GM21367 (cell line): ENCODE results near the gene DEGS2.

Source experiments
- ATAC-seq: cut with Tn5 transposase; IDR thresholded peaks from one replicate; pipeline ENCODE4 v1.9.1; 2021; ENCODE audit not compliant: unreplicated experiment

DEGS2 gene

DNA sequence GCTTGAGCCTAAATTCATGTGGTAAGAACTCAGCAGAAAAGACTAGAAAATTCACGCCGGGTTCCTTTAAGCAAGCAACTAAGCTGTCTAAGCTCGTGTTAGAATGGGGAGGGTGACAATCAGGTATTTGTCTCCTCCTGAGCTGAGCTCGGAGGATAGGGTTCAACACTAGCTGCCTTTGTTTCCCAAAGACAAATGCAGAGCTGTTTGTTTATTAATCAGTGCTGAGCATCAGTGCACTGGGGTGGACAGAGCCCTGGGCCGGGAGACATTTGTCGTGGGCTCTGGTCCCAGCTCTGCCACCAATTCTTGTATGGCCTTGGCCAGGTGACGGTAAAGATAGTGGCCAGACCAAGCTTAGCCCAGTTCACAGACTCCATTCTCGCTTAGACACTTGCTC is 43.7 kb downstream of the DEGS2 start:
- no peak for ATAC-seq

DNA sequence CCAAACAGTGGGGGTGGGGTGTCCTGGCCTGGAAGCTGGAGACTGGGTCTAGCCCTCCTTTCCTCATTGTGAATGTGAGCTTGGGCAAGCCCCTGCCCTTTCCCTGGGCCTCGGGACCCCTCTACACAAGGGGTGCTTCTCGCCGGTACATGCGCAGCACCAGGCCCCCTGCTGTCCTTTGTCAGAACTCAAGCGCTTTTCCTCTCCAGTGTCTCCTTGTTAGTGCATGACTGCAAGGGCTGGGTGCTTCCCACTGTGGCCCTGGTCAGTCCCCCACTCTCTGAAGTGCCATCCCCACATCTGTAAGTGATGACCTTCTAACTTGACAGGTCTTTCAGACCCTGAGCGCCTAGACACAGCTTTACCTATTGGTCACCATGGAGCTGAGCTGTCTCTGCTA is 44.2 kb downstream of the DEGS2 start:
- ATAC-seq: no peak

DNA sequence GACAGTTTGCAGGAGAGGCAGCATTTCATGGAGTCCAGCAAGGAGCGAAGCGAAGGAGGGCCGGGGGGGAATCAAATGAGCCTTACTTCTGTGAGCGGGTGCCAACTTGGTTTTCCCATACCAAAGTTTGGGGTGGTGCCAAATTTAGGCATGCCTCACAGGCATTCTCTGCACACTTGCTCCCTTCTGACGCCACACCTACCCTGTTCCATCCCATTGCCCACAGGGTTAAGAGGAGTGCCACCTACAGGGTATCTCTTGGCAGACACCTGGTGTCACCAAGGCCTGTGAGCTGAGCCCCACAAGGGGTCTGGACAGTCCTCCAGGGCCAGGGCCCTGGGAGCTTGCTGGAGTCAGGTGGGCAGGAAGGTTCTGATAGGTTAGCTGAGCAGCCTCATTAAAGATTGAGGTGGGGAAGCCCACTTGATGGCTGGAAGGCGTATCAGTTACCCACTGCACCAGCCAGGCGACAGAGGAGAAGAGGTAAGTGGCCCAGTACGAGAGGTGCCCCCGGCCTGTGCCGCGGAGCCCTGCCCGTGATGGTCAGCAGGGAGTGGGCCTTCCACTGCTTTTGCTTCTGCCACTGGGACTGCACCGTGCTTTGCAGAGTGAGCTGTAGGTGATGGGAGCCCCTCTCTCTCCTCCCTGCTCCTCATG is 45.2 kb downstream of the DEGS2 start:
- ATAC-seq: no peak

DNA sequence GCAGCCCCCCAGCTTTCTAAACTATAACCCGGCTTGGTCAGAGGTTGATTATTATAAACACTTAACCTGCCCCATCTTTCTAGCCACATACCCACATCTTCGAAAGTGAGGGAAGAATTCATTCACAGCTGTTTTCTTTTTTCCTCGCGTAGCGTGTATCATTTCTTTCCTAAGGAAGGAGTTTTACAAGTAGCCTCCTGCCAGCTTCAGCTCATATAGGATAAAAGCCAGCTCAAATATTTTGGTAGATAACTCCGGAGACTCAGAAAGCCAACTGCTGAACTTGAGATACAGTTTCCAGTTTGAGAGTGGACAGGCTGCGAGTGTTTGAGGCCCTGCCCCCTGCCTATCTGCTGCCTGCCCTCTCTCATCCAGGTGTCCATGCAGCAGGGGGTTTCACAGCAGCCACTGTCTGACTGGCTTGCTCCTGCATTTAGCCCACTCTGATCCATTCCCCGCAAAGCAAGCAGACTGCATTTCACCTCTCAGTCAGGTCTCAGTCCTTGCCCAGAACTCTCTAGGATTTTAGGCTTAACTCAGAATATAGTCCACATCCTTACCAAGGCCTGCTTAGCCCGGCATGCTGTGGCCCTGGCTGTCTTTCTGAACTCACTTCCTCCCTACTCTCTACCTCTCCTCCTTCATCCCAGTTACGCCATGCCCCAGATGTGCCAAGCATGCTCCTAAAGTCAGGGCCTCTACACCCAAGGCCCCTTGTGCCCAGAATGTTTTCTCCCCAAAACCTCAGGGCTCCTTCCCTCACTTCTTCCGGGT is 47.3 kb downstream of the DEGS2 start:
- ATAC-seq: no peak

DNA sequence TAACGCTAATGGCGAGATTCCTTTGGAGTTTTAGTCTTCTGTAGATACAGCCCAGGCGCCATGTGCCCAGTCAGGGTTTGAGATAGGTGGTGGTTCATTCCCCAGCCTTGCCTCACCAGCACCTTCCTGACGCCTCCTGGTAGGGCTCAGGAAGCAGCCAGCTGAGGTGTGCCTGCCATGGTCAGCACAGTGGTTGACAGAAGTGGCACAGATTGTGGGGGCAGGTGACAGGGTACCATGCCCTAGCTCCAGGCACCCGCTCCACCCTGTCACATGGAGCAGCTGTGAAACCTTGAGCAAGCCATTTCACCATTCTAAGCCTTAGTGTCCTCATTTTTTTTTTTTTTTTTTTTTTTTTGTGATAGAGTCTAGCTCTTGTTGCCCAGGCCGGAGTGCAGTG is 48.6 kb downstream of the DEGS2 start:
- ATAC-seq: no peak

DNA sequence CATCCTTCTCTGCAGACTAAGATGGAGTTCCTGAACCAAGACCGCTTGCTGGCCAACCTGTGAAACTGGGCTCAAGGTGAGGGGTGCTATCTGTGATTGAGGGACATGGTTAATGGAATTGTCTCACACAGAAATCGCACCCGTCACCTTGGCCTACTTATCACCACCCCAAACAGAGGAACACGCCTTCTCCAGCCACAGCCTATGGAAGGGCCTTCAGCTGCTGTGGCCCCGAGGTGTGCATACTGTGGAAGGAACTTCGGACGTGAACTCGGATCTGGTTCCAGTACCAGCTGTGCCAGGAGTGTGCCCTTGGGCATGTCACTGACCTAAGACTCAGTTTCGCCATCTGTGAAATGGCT is 49.9 kb downstream of the DEGS2 start:
- ATAC-seq: no peak

DNA sequence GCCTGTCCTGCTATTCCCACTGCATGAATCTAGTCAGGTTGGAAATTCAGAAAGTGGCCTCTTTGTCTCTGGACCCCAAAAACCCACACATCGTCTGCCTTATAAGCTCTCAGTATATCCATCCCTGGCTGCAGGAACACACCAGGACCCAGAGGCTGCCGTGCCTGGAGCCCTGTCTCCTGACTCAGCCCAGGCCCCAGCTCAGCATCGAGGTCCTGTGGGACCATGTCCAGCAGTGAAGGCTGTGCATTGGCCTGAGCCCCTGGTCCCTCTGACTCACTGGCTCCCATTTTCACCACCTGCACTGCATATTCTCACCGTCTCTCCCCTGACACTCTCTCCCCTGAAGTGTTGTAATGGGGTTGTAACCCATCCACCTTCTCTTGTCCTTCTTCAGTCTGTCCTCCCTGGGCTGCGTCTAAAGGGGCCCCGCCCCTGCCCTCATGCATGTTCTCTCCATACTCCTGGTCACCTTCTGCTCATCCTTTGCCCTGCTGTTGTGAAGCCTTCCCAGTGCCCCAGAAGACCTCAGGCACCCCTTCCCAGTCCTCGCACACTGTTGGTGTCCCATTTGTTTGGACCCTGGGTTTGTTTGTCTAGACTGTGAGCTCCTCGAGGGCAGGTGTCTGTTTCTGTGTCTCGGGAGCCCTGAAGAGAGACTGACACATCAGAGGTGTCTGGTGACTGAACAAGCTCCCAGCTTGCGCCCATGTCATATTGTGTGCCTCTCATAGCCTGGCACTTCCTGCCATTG is 50.4 kb downstream of the DEGS2 start:
- ATAC-seq: no peak

DNA sequence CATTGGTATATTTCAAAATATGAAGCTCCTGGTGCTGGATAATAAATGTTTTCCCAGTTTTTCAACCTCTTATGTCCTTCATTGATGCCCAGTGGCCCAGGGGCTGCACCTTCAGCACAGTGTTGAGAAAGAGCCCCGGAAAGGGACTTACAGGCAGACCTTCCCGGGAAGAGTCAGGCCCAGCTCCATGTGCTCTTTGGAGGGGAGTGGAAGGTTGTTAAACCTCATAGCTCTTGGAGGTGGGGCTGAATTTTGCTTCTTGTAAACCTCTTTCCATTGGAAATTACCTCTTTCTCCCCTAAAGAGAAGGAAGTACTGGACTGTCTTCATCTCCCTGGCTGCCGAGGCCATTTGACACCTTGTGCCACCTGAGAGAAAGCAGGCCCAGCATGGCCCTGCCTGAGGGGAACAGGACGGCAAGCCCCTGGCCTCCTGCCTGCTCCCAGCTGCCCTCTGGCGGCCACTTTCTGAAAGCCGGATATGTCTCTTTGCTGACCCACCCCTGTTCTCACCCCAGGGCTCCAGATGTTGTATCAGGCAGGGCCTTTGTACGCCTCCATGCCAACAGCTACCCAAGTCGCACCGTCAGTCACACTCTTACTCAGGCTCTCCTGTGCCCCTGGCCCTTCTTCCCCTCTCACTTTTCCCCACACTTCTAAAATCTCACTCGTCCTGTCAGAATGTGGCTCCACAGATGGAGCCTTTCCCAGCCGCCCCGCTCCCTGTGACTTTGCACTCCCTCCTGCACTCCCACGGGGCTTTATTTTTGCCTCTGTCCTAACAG is 51.2 kb downstream of the DEGS2 start:
- ATAC-seq: no peak

DNA sequence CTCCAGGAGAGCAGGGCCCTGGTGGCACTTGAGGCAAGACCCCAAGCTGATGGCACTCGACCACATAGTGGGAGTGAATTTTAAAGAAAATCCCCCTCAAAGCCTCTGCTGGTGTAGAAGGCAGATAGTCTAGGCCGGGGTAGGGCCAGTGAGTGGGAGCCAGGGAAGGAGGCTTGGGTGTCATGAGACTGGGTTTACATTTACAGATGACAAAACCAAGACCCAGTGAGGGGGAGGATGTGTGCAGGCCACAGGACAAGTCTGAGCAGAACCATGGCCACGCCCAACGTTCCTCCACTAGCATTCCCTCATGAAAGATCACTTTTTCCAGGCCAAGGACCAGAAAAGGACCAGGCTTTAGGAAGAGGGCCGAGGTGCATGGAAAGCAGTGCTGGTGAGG is 52.2 kb downstream of the DEGS2 start:
- ATAC-seq: no peak

DNA sequence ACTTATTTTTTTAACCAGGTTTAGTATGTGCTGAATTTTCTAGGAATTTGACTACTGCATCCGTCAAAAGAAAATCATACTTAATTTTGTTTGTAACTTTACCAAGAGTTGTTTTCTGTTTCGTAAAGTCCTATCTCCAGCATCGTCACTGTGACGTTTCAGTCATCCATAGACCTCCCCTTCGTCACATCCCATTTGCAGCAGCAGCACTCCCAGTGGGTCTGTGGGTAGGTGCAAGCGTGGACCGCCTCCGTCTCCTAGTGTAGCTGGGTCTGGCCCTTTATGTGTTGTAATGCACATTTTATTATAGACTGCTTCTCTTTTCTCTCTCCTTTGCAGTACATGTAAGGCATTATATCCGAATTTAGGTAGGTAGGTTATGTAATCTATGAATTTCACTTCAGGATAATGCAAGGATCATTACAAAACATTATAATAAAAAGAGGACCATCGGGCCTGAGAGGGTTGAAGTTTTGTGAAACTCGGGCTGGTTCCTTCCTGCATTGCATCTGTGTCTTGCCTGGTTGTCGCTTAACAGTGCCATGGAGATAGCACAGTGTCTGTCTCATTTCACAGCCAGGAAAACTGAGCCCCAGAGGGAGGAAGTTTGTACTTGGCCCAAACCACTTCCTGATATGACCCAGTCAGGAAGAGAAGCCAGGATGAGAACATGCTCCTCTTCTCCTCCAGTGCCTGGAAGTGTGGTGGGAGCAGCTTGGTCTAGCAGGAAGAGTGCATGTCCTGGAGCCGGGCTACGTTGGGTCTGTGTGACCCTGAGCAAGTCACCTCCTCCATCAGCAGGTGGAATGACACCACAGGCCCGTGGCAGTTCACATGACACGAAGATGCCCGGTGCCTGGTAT is 53.0 kb downstream of the DEGS2 start:
- ATAC-seq: no peak

DNA sequence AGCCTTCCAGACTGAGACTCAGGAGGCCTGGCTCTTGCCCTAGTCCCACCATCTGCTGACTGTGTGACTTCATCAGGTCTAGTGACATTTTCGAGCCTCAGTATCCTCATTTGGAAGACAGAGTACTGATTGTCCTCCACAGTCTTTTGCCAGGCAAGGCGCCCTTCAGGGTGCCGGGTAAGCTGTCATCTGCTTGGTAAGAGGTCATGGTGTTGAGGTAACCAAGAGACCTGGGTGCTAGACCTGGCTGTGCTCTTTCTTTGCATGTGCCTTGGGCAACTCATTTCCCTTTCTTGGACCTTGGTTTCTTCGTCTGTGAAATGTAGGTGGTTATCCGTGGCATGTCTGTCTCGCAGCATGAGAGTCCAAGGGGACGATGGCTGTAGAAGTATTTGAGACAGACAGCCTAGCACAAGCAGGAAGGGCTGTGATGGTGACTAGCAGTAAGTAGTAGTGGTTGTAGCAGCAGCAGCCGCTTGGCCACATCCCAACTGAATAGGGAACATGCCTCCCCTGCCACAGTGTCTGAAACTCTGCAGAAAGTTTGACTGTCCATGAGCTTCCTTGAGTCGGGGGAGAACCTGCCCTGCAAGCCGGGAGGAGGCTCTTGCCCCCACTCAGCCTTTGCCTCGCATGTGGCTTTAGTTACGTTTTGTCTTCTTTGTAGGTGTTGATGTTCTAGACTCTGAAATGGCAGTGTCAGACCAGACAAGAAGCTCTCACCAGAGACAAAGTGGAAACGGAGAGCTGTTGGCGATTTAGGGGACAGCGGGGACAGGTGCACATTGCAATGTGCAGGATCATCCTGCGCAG is 53.9 kb downstream of the DEGS2 start:
- ATAC-seq: no peak

DNA sequence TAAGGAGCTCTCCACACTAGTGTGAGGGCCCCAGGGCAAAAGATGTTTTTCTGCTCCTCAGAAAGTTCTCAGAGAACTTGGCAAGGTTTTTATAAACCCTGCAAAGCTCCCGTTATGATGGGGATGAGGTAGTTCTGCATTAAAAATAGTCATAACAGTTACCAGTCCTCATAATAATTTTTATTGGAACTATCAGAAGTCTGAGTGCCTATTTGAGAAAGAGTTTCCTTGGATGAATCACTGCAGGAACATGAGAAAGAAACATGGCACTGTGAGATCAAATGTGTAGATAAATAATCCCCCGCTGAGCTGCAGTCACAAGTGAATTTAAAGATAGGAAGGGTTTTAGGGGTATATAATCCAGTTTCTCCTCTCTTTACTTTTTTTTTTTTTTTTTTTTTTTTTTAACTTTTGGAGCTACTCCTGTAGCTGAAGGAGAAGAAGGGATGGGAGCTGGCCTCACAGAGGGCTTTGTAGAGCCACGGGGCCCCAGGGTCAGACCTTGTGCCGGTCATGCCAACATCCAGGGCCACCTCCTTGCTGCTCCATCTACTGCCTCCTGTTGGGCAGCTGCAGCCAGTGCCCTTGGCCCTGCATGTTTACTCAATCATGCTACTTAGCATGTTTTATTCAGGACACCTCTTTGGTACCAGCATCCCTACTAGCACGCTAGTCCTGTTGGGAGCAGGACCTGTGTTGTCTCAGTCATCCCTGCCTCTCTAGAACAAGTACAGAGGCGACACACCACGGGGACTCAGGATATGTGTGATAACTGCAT is 54.7 kb downstream of the DEGS2 start:
- ATAC-seq: no peak

DNA sequence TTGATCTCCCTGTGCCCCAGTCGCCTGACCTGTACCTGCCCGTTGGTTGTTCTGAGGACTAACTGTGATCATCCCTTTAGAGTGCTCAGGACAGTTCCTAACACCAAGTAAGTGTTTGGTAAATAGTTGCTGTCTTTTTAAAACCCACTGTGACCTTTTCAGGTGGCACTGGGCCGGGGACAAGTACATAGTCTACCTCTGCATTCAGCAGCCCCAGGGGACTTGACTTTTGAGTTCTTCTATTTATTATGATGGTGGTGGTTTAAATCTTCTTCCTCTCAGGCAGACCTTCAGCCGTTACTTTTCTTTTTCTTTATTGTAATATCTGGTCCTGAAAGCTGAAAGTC is 55.5 kb downstream of the DEGS2 start:
- ATAC-seq: no peak

DNA sequence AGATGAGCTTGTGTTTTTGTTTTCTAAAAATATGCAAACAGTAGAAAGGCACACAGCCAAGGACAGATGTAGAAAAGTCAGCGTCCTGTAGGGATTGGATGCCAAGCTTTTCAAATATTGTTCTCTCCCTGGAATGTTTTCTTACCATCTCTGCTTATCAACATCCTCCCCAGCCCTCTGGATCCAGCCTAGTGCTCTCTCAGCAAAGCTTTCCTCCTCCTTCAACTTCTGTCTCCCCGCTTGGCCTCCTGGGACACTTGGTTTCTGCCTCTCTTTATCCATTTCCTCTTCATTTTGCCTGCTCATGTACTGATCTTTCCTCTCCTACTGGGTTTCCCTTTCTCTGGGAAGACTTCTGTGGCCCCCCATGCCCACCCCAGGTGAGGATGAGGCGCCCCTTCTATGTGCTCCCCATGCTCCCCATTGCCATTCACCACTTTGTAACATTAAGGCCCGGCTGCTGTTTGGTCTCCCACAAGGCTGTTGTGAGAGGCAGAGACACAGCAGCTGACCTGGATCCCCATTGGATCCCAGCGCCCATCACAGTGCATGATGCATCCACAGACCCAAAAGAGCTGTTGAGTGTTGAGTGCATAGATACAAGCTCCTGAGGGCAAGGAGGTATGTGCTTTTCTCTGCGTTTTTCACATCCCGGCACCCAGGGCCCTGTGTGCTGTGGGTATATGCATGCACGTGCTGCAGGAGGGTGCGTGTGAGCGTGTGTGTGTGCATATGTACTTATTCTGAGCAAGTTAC is 56.0 kb downstream of the DEGS2 start:
- ATAC-seq: no peak

DNA sequence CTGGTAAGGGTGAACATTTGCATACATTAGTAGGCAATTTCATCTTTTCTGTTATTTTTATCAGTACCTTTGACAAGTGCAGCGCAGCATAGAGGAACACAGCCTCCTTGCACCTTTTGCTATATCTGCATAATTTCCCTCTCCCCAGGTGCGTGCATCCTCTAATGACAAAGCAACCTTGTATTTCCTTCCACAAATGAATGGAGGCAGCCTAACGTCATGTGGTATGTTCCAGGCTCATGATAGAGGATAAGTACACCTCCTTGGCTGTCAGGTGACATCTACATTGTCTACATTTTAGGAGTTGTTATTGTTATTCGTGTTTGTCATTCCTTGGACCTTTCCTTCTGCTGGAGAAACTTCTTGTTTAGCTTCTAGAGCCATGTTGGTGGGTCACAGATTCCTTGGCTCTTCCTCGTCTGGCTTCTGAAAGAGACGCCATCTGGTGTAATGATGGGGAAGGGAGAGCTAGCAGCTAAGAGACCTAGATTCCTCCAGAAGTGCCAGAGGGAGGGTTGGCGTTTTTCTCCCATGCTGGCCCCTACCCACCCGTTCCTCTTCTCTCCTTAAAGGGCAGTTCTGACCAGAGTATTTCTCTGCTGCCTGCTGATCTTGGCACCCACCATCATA is 57.2 kb downstream of the DEGS2 start:
- no peak for ATAC-seq

DNA sequence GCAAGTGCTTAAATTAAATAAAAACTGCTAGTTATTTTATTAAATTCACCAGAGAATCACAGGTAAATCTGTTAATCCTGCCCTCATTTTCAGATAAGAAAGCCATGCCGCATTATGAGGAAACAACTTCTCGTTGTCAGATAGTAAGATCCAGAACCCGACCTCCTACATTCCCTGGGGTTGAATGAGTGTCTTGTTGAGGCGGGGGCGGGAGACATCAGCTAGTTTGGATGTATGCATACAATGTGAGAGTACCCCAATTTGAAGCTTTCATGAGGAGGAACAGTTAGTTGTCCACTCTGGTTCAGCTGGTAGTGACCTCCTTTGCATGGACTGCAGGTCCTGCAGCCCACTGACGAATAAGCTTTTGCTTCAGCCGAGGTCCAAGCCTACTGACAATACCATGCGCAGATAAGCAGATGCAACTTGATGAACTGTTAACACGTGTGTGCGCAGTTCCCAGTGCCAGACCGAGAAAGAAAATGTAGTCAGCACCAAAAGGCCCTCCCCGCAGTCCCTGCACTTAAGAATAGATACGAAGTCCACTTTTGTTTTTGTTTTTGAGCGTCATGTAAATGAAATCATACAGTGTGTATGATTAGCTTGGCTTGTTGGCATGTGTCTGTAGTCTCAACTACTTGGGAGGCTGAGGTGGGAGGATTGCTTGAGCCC is 59.3 kb downstream of the DEGS2 start:
- ATAC-seq: no peak

DNA sequence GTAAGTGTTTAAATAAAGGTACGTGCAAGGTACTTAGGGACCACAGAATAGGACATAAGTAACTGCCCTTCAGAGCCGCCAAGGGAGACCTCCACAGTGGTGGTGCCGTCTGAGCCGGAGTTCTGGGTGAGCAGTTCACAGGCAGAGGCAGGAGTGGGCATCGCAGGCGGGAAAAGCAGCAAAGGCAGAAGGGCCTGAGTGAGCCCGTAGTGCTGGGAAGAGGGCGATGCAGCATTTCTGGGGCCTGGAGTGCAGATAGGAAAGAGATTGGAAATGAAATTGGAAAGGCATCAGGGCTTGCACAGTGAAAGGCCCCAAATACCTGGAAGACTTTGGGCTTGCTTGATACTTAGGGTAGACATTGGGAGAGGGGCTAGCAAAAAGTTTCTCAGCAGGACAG is 61.3 kb downstream of the DEGS2 start:
- no peak for ATAC-seq
